Aorta (tissue), 5 donors: ENCODE results near the gene PLB1. TPM values are rescaled to one million over a fixed set of nuclear protein-coding genes. Genes with fewer than 3 reads are reported as not detected.

Experiments used
- ATAC-seq: fragments of 200-7000 bp; cut with Tn5 transposase; one replicate; pipeline ENCODE4 v1.9.1; 2022; ENCODE audit warnings: moderate library complexity; ENCODE audit not compliant: low FRiP score
- DNase-seq, 2 donors: peaks; one replicate each; pipeline ENCODE4 v3.0.0-alpha.2; 2020
- H3K27ac ChIP-seq, 2 donors: one replicate each; pipeline ENCODE4 v1.5.1; 2013; ENCODE audit warnings: low read length in 2 of 2, mild to moderate bottlenecking in 2 of 2, moderate library complexity in 2 of 2, control low read depth in 1 of 2, inconsistent platforms in 1 of 2, low read depth in 1 of 2
- H3K27me3 ChIP-seq, 2 donors: one replicate each; pipeline ENCODE4 v1.6.1; 2013; ENCODE audit warnings: control low read depth in 1 of 2, low read length in 1 of 2, mild to moderate bottlenecking in 1 of 2, moderate library complexity in 1 of 2; ENCODE audit not compliant: insufficient read depth in 2 of 2, control insufficient read depth in 1 of 2
- H3K36me3 ChIP-seq, 2 donors: one replicate each; pipeline ENCODE4 v1.6.1; 2013; ENCODE audit warnings: control low read depth in 1 of 2, low read length in 1 of 2, mild to moderate bottlenecking in 1 of 2; ENCODE audit not compliant: insufficient read depth in 2 of 2, control insufficient read depth in 1 of 2
- H3K4me1 ChIP-seq, 2 donors: one replicate each; pipeline ENCODE4 v1.6.1; 2013; ENCODE audit warnings: low read length in 2 of 2, control low read depth in 1 of 2, mild to moderate bottlenecking in 1 of 2, moderate library complexity in 1 of 2; ENCODE audit not compliant: insufficient read depth in 2 of 2, control insufficient read depth in 1 of 2
- H3K4me3 ChIP-seq, 2 donors: one replicate each; pipeline ENCODE4 v1.5.1; 2013; ENCODE audit warnings: low read length in 2 of 2, control low read depth in 1 of 2, mild to moderate bottlenecking in 1 of 2
- H3K9me3 ChIP-seq: one replicate; pipeline ENCODE4 v1.6.1; 2013; ENCODE audit warnings: mild to moderate bottlenecking, low read length; ENCODE audit not compliant: control insufficient read depth
- WGBS, 2 donors: extraction: QIAGEN DNeasy Blood & Tissue Kit; methylation state at CpG; one replicate each; pipeline ENCODE4 v1.1.7; 2013; 5-methylcytosine and 5-hydroxymethylcytosine counted together
- intact Hi-C, 2 donors: fragments of 100-400 bp; cut with DNase I; formaldehyde crosslinking; loops; one replicate each; pipeline versions ENCODE4 v1.14.2 to v1.15.0; 2022
- polyA plus RNA-seq, 2 donors: library from polyadenylated mRNA; stranded (reverse); fragments of 200-250 nt; gene quantifications; one replicate each; pipeline ENCODE4 v1.2.3, GENCODE V29; 2013
- total RNA-seq, 2 donors: library from RNA; stranded (reverse); fragmentation: NEBNext Ultra II Directional; extraction: Animal tissue kit (Norgen Biotek cat#: 25700); gene quantifications; one replicate each; pipeline ENCODE4 v1.2.1, GENCODE V29; 2021
- donor health status: healthy with polysubstance abuse.
- donor health status: Bipolar disorder and iron deficiency.
- donor health status: DM: no; HTN: no; CAD: no.
- donor health status: DM: no; HTN: no; CAD: no.
- donor health status: DM: yes; HTN: yes; CAD: no.

PLB1 gene
- total and polyA plus RNA-seq, 4 donors, result 4.9 to 16.3 (median 7.1) TPM

- H3K9me3 ChIP-seq, result no peaks in the 10 kb centered on the region
- no peaks in the 10 kb centered on the region for H3K36me3 ChIP-seq
- peaks cover 1 to 4% of the 10 kb centered on the region in 2 donors for H3K4me1 ChIP-seq
- H3K27ac ChIP-seq, result no peak overlapping the region
- ATAC-seq, result no peak
- H3K4me3 ChIP-seq, result no peak overlapping the region
- H3K27me3 ChIP-seq, result no peaks in the 10 kb centered on the region
- WGBS, 2 donors, result 92 to 96% methylated on average over 4 of the region's 4 CpGs
- DNase-seq, result no peak
- intact Hi-C loops, result no loop called here
Observed at GRCh38 chr2:28581312-28581711, 85.5 kb downstream of the PLB1 start.

GRCh38 chr2:28582152-28582551 lies 86.3 kb downstream of the PLB1 start:
- intact Hi-C loops, result no loop called here
- Histone ChIP-seq H3K4me3 (no peak overlapping the region), H3K9me3 (no peaks in the 10 kb centered on the region), H3K27ac (no peak overlapping the region), H3K27me3 (no peaks in the 10 kb centered on the region), H3K4me1 (peaks cover 1 to 4% of the 10 kb centered on the region in 2 donors), H3K36me3 (no peaks in the 10 kb centered on the region)
- ATAC-seq (no peak), DNase-seq (peak in 1 of 2 donors; percentile 38)
- 84 to 88% methylated on average over 6 of the region's 6 CpGs for WGBS, 2 donors

GRCh38 chr2:28582595-28582994 lies 86.7 kb downstream of the PLB1 start:
- DNase-seq (peak in 1 of 2 donors; percentile 54), ATAC-seq (no peak)
- Histone ChIP-seq H3K9me3 (no peaks in the 10 kb centered on the region), H3K27me3 (no peaks in the 10 kb centered on the region), H3K4me1 (peaks cover 1 to 4% of the 10 kb centered on the region in 2 donors), H3K4me3 (no peak overlapping the region), H3K27ac (no peak overlapping the region), H3K36me3 (no peaks in the 10 kb centered on the region)
- intact Hi-C loops, result no loop called here
- 85 to 92% methylated on average over 5 of the region's 5 CpGs for WGBS, 2 donors

- intact Hi-C loops, result no loop called here
- WGBS, 2 donors, result 38 to 39% methylated on average over 10 of the region's 10 CpGs
- H3K36me3 ChIP-seq, result no peaks in the 10 kb centered on the region
- peaks cover 1 to 4% of the 10 kb centered on the region in 2 donors for H3K4me1 ChIP-seq
- no peaks in the 10 kb centered on the region for H3K9me3 ChIP-seq
- no peak overlapping the region for H3K4me3 ChIP-seq
- H3K27ac ChIP-seq, result peak overlapping the region in 1 of 2 donors; percentile 68
- ATAC-seq (peak; percentile 86), DNase-seq (peak; percentile 90 to 91)
- no peaks in the 10 kb centered on the region for H3K27me3 ChIP-seq
Observed at GRCh38 chr2:28583899-28584553, 88.2 kb downstream of the PLB1 start.

- H3K4me1 ChIP-seq, result peaks cover 1 to 4% of the 10 kb centered on the region in 2 donors
- H3K9me3 ChIP-seq, result no peaks in the 10 kb centered on the region
- no peaks in the 10 kb centered on the region for H3K27me3 ChIP-seq
- ATAC-seq, result no peak
- no peaks in the 10 kb centered on the region for H3K36me3 ChIP-seq
- DNase-seq, result no peak
- WGBS, 2 donors, result 94 to 95% methylated on average over 7 of the region's 7 CpGs
- H3K4me3 ChIP-seq, result no peak overlapping the region
- no peak overlapping the region for H3K27ac ChIP-seq
- intact Hi-C loops, result no loop called here
Observed at GRCh38 chr2:28586867-28587266, 91.0 kb downstream of the PLB1 start.

GRCh38 chr2:28587526-28588291 lies 91.8 kb downstream of the PLB1 start:
- ATAC-seq, result no peak
- no peaks in the 10 kb centered on the region for H3K36me3 ChIP-seq
- H3K27ac ChIP-seq, result no peak overlapping the region
- H3K4me1 ChIP-seq, result peaks cover 1 to 4% of the 10 kb centered on the region in 2 donors
- no peaks in the 10 kb centered on the region for H3K27me3 ChIP-seq
- intact Hi-C loops, result no loop called here
- H3K9me3 ChIP-seq, result no peaks in the 10 kb centered on the region
- no peak overlapping the region for H3K4me3 ChIP-seq
- 82 to 83% methylated on average over 15 of the region's 15 CpGs for WGBS, 2 donors
- DNase-seq, result peak in 1 of 2 donors; percentile 57

GRCh38 chr2:28588292-28588670 lies 92.4 kb downstream of the PLB1 start:
- intact Hi-C loops, result no loop called here
- no peak overlapping the region for H3K27ac ChIP-seq
- no peak for ATAC-seq

GRCh38 chr2:28589746-28590463 lies 94.0 kb downstream of the PLB1 start:
- no peak overlapping the region for H3K27ac ChIP-seq
- no peaks in the 10 kb centered on the region for H3K4me1 ChIP-seq
- no peaks in the 10 kb centered on the region for H3K9me3 ChIP-seq
- WGBS, 2 donors, result 92 to 94% methylated on average over 15 of the region's 15 CpGs
- H3K27me3 ChIP-seq, result no peaks in the 10 kb centered on the region
- DNase-seq (no peak), ATAC-seq (no peak)
- H3K36me3 ChIP-seq, result no peaks in the 10 kb centered on the region
- H3K4me3 ChIP-seq, result no peak overlapping the region
- intact Hi-C loops, result loop anchor here in 1 of 2 donors (5.0 kb wide), 1 partner anchor 162 kb away; the partner anchor contains the start of gene PPP1CB

More at GRCh38 chr2:28588292-28588670, 92.4 kb downstream of the PLB1 start:
- DNase-seq, result no peak
- Histone ChIP-seq H3K4me1 (peaks cover 1 to 4% of the 10 kb centered on the region in 2 donors), H3K36me3 (no peaks in the 10 kb centered on the region), H3K4me3 (no peak overlapping the region), H3K9me3 (no peaks in the 10 kb centered on the region), H3K27me3 (no peaks in the 10 kb centered on the region)
- 70 to 75% methylated on average over 3 of the region's 3 CpGs for WGBS, 2 donors
